Endothelial cell of umbilical vein (primary cell): Measurements from ENCODE around the gene MECP2. TPM values are rescaled to one million over a fixed set of nuclear protein-coding genes. Genes with fewer than 3 reads are reported as not detected.

Experiments used
- BruUV-seq: library from RNA; stranded (reverse); fragments of 400-500 nt; replicated peaks from 2 replicates; lab custom pipeline; 2021; lab: Mats Ljungman, UMichigan
- CTCF ChIA-PET: fragments of 300-600, 350-600 bp; sonication (Branson Sonifier 250); formaldehyde crosslinking; loops from one replicate; lab custom pipeline; 2021; ENCODE audit warnings: antibody characterized with exemption, inconsistent platforms; lab: Charles Lee
- POLR2A ChIA-PET: fragments of 300-600, 350-600 bp; sonication (Branson Sonifier 250); formaldehyde crosslinking; loops from one replicate; lab custom pipeline; 2021; ENCODE audit warnings: antibody characterized with exemption, inconsistent platforms; lab: Charles Lee
- DNase-seq: peaks from one replicate; pipeline ENCODE4 v3.0.0-alpha.2; 2011; ENCODE audit warnings: low read depth, low spot score
- FAIRE-seq: peaks from 2 replicates; lab custom pipeline; 2011; peaks lifted over from hg19 to GRCh38; lab: Jason Lieb, UNC
- H2AFZ ChIP-seq: 2 replicates; pipeline ENCODE4 v1.6.0; 2012; ENCODE audit warnings: low read depth, low read length, control low read depth, inconsistent platforms
- H3K27ac ChIP-seq: 2 replicates; pipeline ENCODE4 v1.5.1; 2011; ENCODE audit warnings: low read depth, mild to moderate bottlenecking, control low read depth, low read length, moderate library complexity; ENCODE audit not compliant: insufficient read depth
- H3K27me3 ChIP-seq, 2 experiments: 2 replicates each; pipeline versions ENCODE4 v1.6.0 to v1.6.1; 2011; ENCODE audit warnings: low read length in 2 of 2, mixed read lengths in 1 of 2; ENCODE audit not compliant: control insufficient read depth in 2 of 2, insufficient read depth in 2 of 2
- H3K36me3 ChIP-seq, 2 experiments: 2 replicates in 1 of 2; 3 replicates in 1 of 2; pipeline ENCODE4 v1.5.1; 2011; ENCODE audit warnings: low read length in 2 of 2, mild to moderate bottlenecking in 1 of 2, moderate library complexity in 1 of 2; ENCODE audit not compliant: control insufficient read depth in 2 of 2, insufficient read depth in 2 of 2; ENCODE audit errors: extremely low read depth in 1 of 2
- H3K4me1 ChIP-seq: 3 replicates; pipeline ENCODE4 v1.5.1; 2011; ENCODE audit warnings: mild to moderate bottlenecking, low read length; ENCODE audit not compliant: control insufficient read depth, insufficient read depth; ENCODE audit errors: extremely low read depth
- H3K4me2 ChIP-seq: 2 replicates; pipeline ENCODE4 v1.6.1; 2011; ENCODE audit warnings: low read length, control low read depth, mixed read lengths; ENCODE audit not compliant: insufficient read depth
- H3K4me3 ChIP-seq, 3 experiments: fragments of 200-600 bp in 1 of 3; sonication (generic), shearing (Covaris generic) in 1 of 3; replicated peaks in 1 of 3; 2 replicates each; pipeline ENCODE4 v1.5.1; 2011 to 2016; ENCODE audit warnings: control low read depth in 3 of 3, low read length in 3 of 3, mild to moderate bottlenecking in 2 of 3, inconsistent platforms in 1 of 3, low read depth in 1 of 3, moderate library complexity in 1 of 3; ENCODE audit not compliant: insufficient read depth in 1 of 3
- H3K79me2 ChIP-seq: 2 replicates; pipeline ENCODE4 v1.6.0; 2012; ENCODE audit warnings: low read length, inconsistent platforms; ENCODE audit not compliant: control insufficient read depth, insufficient read depth
- H3K9ac ChIP-seq: replicated peaks from 2 replicates; pipeline ENCODE3; 2011; ENCODE audit warnings: low read length, control low read depth; ENCODE audit not compliant: insufficient read depth; ENCODE audit errors: extremely low read depth
- H3K9me1 ChIP-seq: replicated peaks from 3 replicates; pipeline ENCODE4 v1.6.0; 2011; ENCODE audit warnings: mild to moderate bottlenecking, low read length; ENCODE audit not compliant: control insufficient read depth, insufficient read depth; ENCODE audit errors: extremely low read depth
- H3K9me3 ChIP-seq: replicated peaks from 2 replicates; pipeline ENCODE4 v1.5.1; 2012; ENCODE audit warnings: low read length, inconsistent platforms; ENCODE audit not compliant: control insufficient read depth, insufficient read depth
- H4K20me1 ChIP-seq: replicated peaks from 2 replicates; pipeline ENCODE3; 2011; ENCODE audit warnings: mild to moderate bottlenecking, low read length; ENCODE audit not compliant: control insufficient read depth, insufficient read depth; ENCODE audit errors: extremely low read depth
- CTCF ChIP-seq, 2 donors: IDR thresholded peaks; 1 replicate in 1 of 2; 2 replicates in 1 of 2; pipeline ENCODE4 v1.5.1; 2011; ENCODE audit warnings: low read length in 2 of 2, mild to moderate bottlenecking in 2 of 2, moderate library complexity in 2 of 2, control low read depth in 1 of 2, inconsistent platforms in 1 of 2, low read depth in 1 of 2; ENCODE audit not compliant: insufficient read depth in 1 of 2; ENCODE audit errors: extremely low read depth in 1 of 2
- EZH2 ChIP-seq: IDR thresholded peaks from 2 replicates; pipeline ENCODE4 v1.6.1; 2012; ENCODE audit warnings: borderline replicate concordance, low read depth, mild to moderate bottlenecking, moderate library complexity, low read length, inconsistent platforms; ENCODE audit not compliant: severe bottlenecking
- FOS ChIP-seq: IDR thresholded peaks from 2 replicates; pipeline ENCODE4 v1.6.1; 2011; ENCODE audit warnings: mild to moderate bottlenecking, low read length, moderate library complexity, borderline replicate concordance; ENCODE audit not compliant: insufficient read depth
- GATA2 ChIP-seq: IDR thresholded peaks from 2 replicates; pipeline ENCODE4 v1.7.0; 2011; ENCODE audit warnings: low read depth, mild to moderate bottlenecking, moderate library complexity, mixed read lengths, low read length; ENCODE audit not compliant: insufficient read length, insufficient read depth
- JUN ChIP-seq: IDR thresholded peaks from 2 replicates; pipeline ENCODE4 v1.6.1; 2011; ENCODE audit warnings: borderline replicate concordance, low read depth; ENCODE audit not compliant: insufficient read length, insufficient read depth
- MAX ChIP-seq: IDR thresholded peaks from 2 replicates; pipeline ENCODE4 v1.6.1; 2011; ENCODE audit not compliant: insufficient read depth, insufficient read length
- MYC ChIP-seq: IDR thresholded peaks from one replicate; pipeline ENCODE4 v1.6.1; 2011; ENCODE audit warnings: mild to moderate bottlenecking, low read depth, low read length
- POLR2A ChIP-seq: IDR thresholded peaks from 2 replicates; pipeline ENCODE4 v1.6.1; 2012; ENCODE audit warnings: low read depth, mild to moderate bottlenecking, control low read depth, low read length
- POLR2AphosphoS5 ChIP-seq: IDR thresholded peaks from 2 replicates; pipeline ENCODE4 v1.6.1; 2012; ENCODE audit warnings: low read depth, mild to moderate bottlenecking, control low read depth, low read length, moderate library complexity; ENCODE audit not compliant: insufficient read depth
- dilution Hi-C: fragments of 300-500 bp; cut with MboI; formaldehyde crosslinking; loops from one replicate; pipeline ENCODE4 v1.15.0; 2019; ENCODE audit warnings: low sequenced_read_pairs; ENCODE audit not compliant: extremely low pct_ligation_motif_present
- intact Hi-C: fragments of 100-400 bp; cut with micrococcal nuclease; formaldehyde crosslinking; loops from one replicate; pipeline ENCODE4 v1.10.0; 2022
- polyA plus RNA-seq, 4 experiments: library from polyadenylated mRNA; depleted of rRNA in 3 of 4; stranded (reverse) in 3 of 4; unstranded in 1 of 4; fragments of >200 nt; gene quantifications; 2 replicates each; pipeline versions ENCODE4 v1.2.1 to v1.2.3, GENCODE V29; 2011 to 2012; ENCODE audit warnings: missing spikeins in 1 of 4
- total RNA-seq: library from RNA; stranded (reverse); gene quantifications from 2 replicates; pipeline ENCODE4 v1.2.3, GENCODE V29; 2021

MECP2 gene
- total and polyA plus RNA-seq, 2 donors (not counting 3 experiments of a cell fraction or from before 2014, with no cell fraction given) = 9.0 to 45.3 TPM

- Histone ChIP-seq H3K27me3 (no peaks in the 10 kb centered on the region), H2AFZ (no peak overlapping the region), H3K9me1 (no peaks in the 10 kb centered on the region), H3K9me3 (no peaks in the 10 kb centered on the region), H3K9ac (no peak overlapping the region), H4K20me1 (no peaks in the 10 kb centered on the region), H3K4me3 (no peak overlapping the region), H3K36me3 (peaks cover 0 to 4% of the 10 kb centered on the region in 2 experiments), H3K4me1 (peaks cover 6% of the 10 kb centered on the region), H3K4me2 (no peak overlapping the region), H3K27ac (no peak overlapping the region), H3K79me2 (no peaks in the 10 kb centered on the region)
- TSS peak; percentile 56 for BruUV-seq
- FAIRE-seq (no peak), DNase-seq (no peak)
- dilution Hi-C loops (no loop called here), intact Hi-C loops (no loop called here)
- no peak for TF ChIP-seq CTCF (IDR thresholded peaks at IDR 0.05; ENCODE audit: extremely low read depth in 1 of 2, insufficient read depth in 1 of 2, low read depth in 1 of 2, low read length in 2 of 2)
- TF ChIP-seq POLR2AphosphoS5 = no peak
- no peak for TF ChIP-seq FOS
- TF ChIP-seq JUN = no peak
- TF ChIP-seq EZH2 = no peak
- no peak for TF ChIP-seq MAX
- no peak for TF ChIP-seq MYC
- TF ChIP-seq GATA2 = no peak
- no peak for TF ChIP-seq POLR2A
- ChIA-PET CTCF (no interaction called here), POLR2A (no interaction called here)
Observed at GRCh38 chrX:154010330-154011087, 87.0 kb downstream of the MECP2 start.
